ENCODE data around the gene ABLIM2. TPM values are rescaled to one million over a fixed set of nuclear protein-coding genes. Genes with fewer than 3 reads are reported as not detected.

The ABLIM2 gene
- total and polyA plus RNA-seq, 2 of the 13 experiments (the other 11 are each of a cell fraction or from before 2014, with no cell fraction given): 0.20 to 0.37 TPM

GRCh38 chr4:8199594-8200301 lies 41.1 kb upstream of the ABLIM2 start (continued):
- no peak for TF ChIP-seq YY1 (IDR thresholded peaks at IDR 0.05; ENCODE audit: insufficient read depth, insufficient replicate concordance, low read depth, low read length)
- TF ChIP-seq ZNF598 (CRISPR knock-in tag; IDR thresholded peaks at IDR 0.05; ENCODE audit: borderline replicate concordance): no peak
- TF ChIP-seq PATZ1 (CRISPR knock-in tag; IDR thresholded peaks at IDR 0.05): no peak
- TF ChIP-seq ZNF670 (CRISPR knock-in tag; IDR thresholded peaks at IDR 0.05; ENCODE audit: borderline replicate concordance): no peak
- TF ChIP-seq SIX4 (CRISPR knock-in tag; IDR thresholded peaks at IDR 0.05): no peak
- TF ChIP-seq LBX2 (CRISPR knock-in tag; IDR thresholded peaks at IDR 0.05; ENCODE audit: borderline replicate concordance): 0 out of 2 replicates have a peak, but pooled peaks have one; percentile 19
- TF ChIP-seq MBD4 (IDR thresholded peaks at IDR 0.05; ENCODE audit: borderline replicate concordance, low read length): no peak
- 0 out of 2 replicates have a peak, but pooled peaks have one; percentile 19 for TF ChIP-seq CERS6 (CRISPR knock-in tag; IDR thresholded peaks at IDR 0.05)
- no peak for TF ChIP-seq NONO (IDR thresholded peaks at IDR 0.05)
- TF ChIP-seq NONO (CRISPR knock-in tag; conservative IDR thresholded peaks at IDR 0.05): no peak
- 0 out of 2 replicates have a peak, but pooled peaks have one; percentile 6 for TF ChIP-seq ZNF317 (CRISPR knock-in tag; IDR thresholded peaks at IDR 0.05)
- TF ChIP-seq CC2D1A (CRISPR knock-in tag; IDR thresholded peaks at IDR 0.05): no peak
- no peak for TF ChIP-seq ZNF883 (CRISPR knock-in tag; IDR thresholded peaks at IDR 0.05; ENCODE audit: not compliant biosample characterization)
- TF ChIP-seq ZNF225 (CRISPR knock-in tag; IDR thresholded peaks at IDR 0.05): 0 out of 2 replicates have a peak, but pooled peaks have one; percentile 13
- TF ChIP-seq MIER3 (CRISPR knock-in tag; IDR thresholded peaks at IDR 0.05; ENCODE audit: borderline replicate concordance): no peak
- TF ChIP-seq ZNF468 (CRISPR knock-in tag; IDR thresholded peaks at IDR 0.05): 0 out of 2 replicates have a peak, but pooled peaks have one; percentile 73
- TF ChIP-seq ZNF747 (CRISPR knock-in tag; IDR thresholded peaks at IDR 0.05; ENCODE audit: borderline replicate concordance): no peak
- no peak for TF ChIP-seq CCDC6 (CRISPR knock-in tag; IDR thresholded peaks at IDR 0.05)
- no peak for TF ChIP-seq ELF1 (CRISPR knock-in tag; IDR thresholded peaks at IDR 0.05)
- TF ChIP-seq POLR2A (IDR thresholded peaks at IDR 0.05; ENCODE audit: insufficient read depth in 1 of 2, low read depth in 2 of 2, low read length in 2 of 2): no peak
- TF ChIP-seq TOPORS (CRISPR knock-in tag; IDR thresholded peaks at IDR 0.05): no peak
- TF ChIP-seq DNMT1 (CRISPR knock-in tag; IDR thresholded peaks at IDR 0.05): 0 out of 2 replicates have a peak, but pooled peaks have one; percentile 5
- no peak for TF ChIP-seq RAD21 (CRISPR knock-in tag; IDR thresholded peaks at IDR 0.05)
- TF ChIP-seq GATA4 (IDR thresholded peaks at IDR 0.05; ENCODE audit: borderline replicate concordance, low read depth): no peak
- TF ChIP-seq SMAD9 (CRISPR knock-in tag; IDR thresholded peaks at IDR 0.05): peak; percentile 65; the same call in 1 of the 2 replicates
- TF ChIP-seq MAFG (CRISPR knock-in tag; IDR thresholded peaks at IDR 0.05): no peak
- TF ChIP-seq RBFOX2 (IDR thresholded peaks at IDR 0.05; ENCODE audit: low read depth, low read length): peak; percentile 77; the same call in 1 of the 2 replicates
- TF ChIP-seq NR2C2 (CRISPR knock-in tag; IDR thresholded peaks at IDR 0.05; ENCODE audit: borderline replicate concordance): 0 out of 2 replicates have a peak, but pooled peaks have one; percentile 13
- 0 out of 2 replicates have a peak, but pooled peaks have one; percentile 22 for TF ChIP-seq ZBTB7A (CRISPR knock-in tag; IDR thresholded peaks at IDR 0.05)
- TF ChIP-seq TOE1 (CRISPR knock-in tag; IDR thresholded peaks at IDR 0.05): no peak

Data from HepG2 (cell line).